Activated B cell treated with CpG ODN at 0.5 μM for 24 hours (primary cell): ENCODE measurements around the gene C11orf21. TPM values are rescaled to one million over a fixed set of nuclear protein-coding genes. Genes with fewer than 3 reads are reported as not detected.
"Not testable (repeated sequence)": the region's sequence is repeated elsewhere in the genome, so short reads cannot be mapped to it uniquely, and the experiment has no call there.

Experiments
- ATAC-seq: fragments of 200-7000 bp; cut with Tn5 transposase; one replicate; pipeline ENCODE4 v1.10.0; 2021; ENCODE audit warnings: low read depth, mild to moderate bottlenecking, moderate library complexity
- CTCF ChIA-PET: fragments of 350-600 bp; sonication (Branson Sonifier 250); formaldehyde crosslinking; loops from one replicate; lab custom pipeline; 2021; ENCODE audit warnings: antibody characterized with exemption; lab: Charles Lee
- POLR2A ChIA-PET: fragments of 350-600 bp; sonication (Branson Sonifier 250); formaldehyde crosslinking; loops from one replicate; lab custom pipeline; 2021; ENCODE audit warnings: antibody characterized with exemption; lab: Charles Lee
- DNase-seq: peaks from one replicate; pipeline ENCODE4 v3.0.0; 2022
- H3K27ac Mint-ChIP-seq: one replicate; pipeline ENCODE4 v1.8.0; 2020; ENCODE audit warnings: mixed read lengths
- H3K27me3 Mint-ChIP-seq: one replicate; pipeline ENCODE4 v1.8.0; 2021; ENCODE audit warnings: mixed read lengths
- H3K36me3 Mint-ChIP-seq: one replicate; pipeline ENCODE4 v1.8.0; 2021; ENCODE audit warnings: low read depth, mixed read lengths
- H3K4me1 Mint-ChIP-seq: one replicate; pipeline ENCODE4 v1.8.0; 2021; ENCODE audit warnings: mixed read lengths
- H3K4me3 Mint-ChIP-seq: one replicate; pipeline ENCODE4 v1.8.0; 2020; ENCODE audit warnings: mild to moderate bottlenecking, mixed read lengths
- H3K9me3 Mint-ChIP-seq: one replicate; pipeline ENCODE4 v1.8.0; 2020; ENCODE audit warnings: mixed read lengths
- CTCF ChIP-seq: fragments of 200-600 bp; IDR thresholded peaks from one replicate; pipeline ENCODE4 v1.8.0; 2022; ENCODE audit warnings: antibody characterized with exemption, mild to moderate bottlenecking
- intact Hi-C: fragments of 100-400 bp; cut with micrococcal nuclease; formaldehyde crosslinking; loops from one replicate; pipeline ENCODE4 v1.15.1; 2024
- total RNA-seq: library from RNA; stranded (reverse); gene quantifications from 2 replicates; pipeline ENCODE4 v1.2.3, GENCODE V29; 2022

Gene C11orf21
- total RNA-seq, 1 donor from 2014 or later: 8.8 TPM

- H3K36me3 Mint-ChIP-seq: no peaks in the 10 kb centered on the region
- no peak for ATAC-seq
- intact Hi-C loops: no loop called here
- ChIA-PET CTCF (interaction anchor here (1.0 kb wide), 1 partner anchor 11 kb away, joined by 3 read pairs; no protein-coding TSS in a partner anchor), POLR2A (no interaction called here)
- H3K27ac Mint-ChIP-seq: no peak overlapping the region
- peaks cover 23% of the 10 kb centered on the region for H3K27me3 Mint-ChIP-seq
- H3K4me1 Mint-ChIP-seq: peaks cover 4% of the 10 kb centered on the region
- no peak for DNase-seq
- no peak overlapping the region for H3K4me3 Mint-ChIP-seq
- no peaks in the 10 kb centered on the region for H3K9me3 Mint-ChIP-seq
- TF ChIP-seq CTCF: no peak
These were observed 12.4 kb downstream of the C11orf21 start for GRCh38 chr11:2289350-2289749.

GRCh38 chr11:2287091-2287490 lies 14.6 kb downstream of the C11orf21 start:
- no peak overlapping the region for H3K27ac Mint-ChIP-seq
- H3K9me3 Mint-ChIP-seq: peaks cover 11% of the 10 kb centered on the region
- peaks cover 2% of the 10 kb centered on the region for H3K36me3 Mint-ChIP-seq
- ChIA-PET POLR2A (no interaction called here), CTCF (no interaction called here)
- intact Hi-C loops: no loop called here
- DNase-seq (no peak), ATAC-seq (no peak)
- H3K27me3 Mint-ChIP-seq: peaks cover 23% of the 10 kb centered on the region
- H3K4me1 Mint-ChIP-seq: no peaks in the 10 kb centered on the region
- no peak for TF ChIP-seq CTCF
- H3K4me3 Mint-ChIP-seq: no peak overlapping the region

GRCh38 chr11:2286350-2286749 lies 15.4 kb downstream of the C11orf21 start:
- H3K4me3 Mint-ChIP-seq, DNase-seq, H3K4me1 Mint-ChIP-seq, CTCF ChIA-PET, H3K27ac Mint-ChIP-seq, intact Hi-C loops, ATAC-seq, H3K36me3 Mint-ChIP-seq, POLR2A ChIA-PET: not testable (repeated sequence)
- peaks cover 11% of the 10 kb centered on the region for H3K9me3 Mint-ChIP-seq
- H3K27me3 Mint-ChIP-seq: peaks cover 23% of the 10 kb centered on the region

GRCh38 chr11:2280208-2280607 lies 21.5 kb downstream of the C11orf21 start:
- no peak for TF ChIP-seq CTCF
- ChIA-PET CTCF (no interaction called here), POLR2A (interaction anchor here (0.7 kb wide), 1 partner anchor 1504 kb away, joined by 4 read pairs; no protein-coding TSS in a partner anchor)
- no peak overlapping the region for H3K27ac Mint-ChIP-seq
- H3K4me1 Mint-ChIP-seq: no peaks in the 10 kb centered on the region
- H3K36me3 Mint-ChIP-seq: peaks cover 11% of the 10 kb centered on the region
- intact Hi-C loops: no loop called here
- H3K27me3 Mint-ChIP-seq: peaks cover 12% of the 10 kb centered on the region
- DNase-seq (no peak), ATAC-seq (no peak)
- peaks cover 22% of the 10 kb centered on the region for H3K9me3 Mint-ChIP-seq
- no peak overlapping the region for H3K4me3 Mint-ChIP-seq

GRCh38 chr11:2277933-2278523 lies 23.7 kb downstream of the C11orf21 start:
- ChIA-PET POLR2A (no interaction called here), CTCF (no interaction called here)
- DNase-seq: no peak
- intact Hi-C loops: no loop called here
- no peak for ATAC-seq
- TF ChIP-seq CTCF: no peak
- no peaks in the 10 kb centered on the region for H3K4me1 Mint-ChIP-seq
- H3K9me3 Mint-ChIP-seq: peaks cover 17% of the 10 kb centered on the region
- no peak overlapping the region for H3K27ac Mint-ChIP-seq
- H3K4me3 Mint-ChIP-seq: no peak overlapping the region
- peaks cover 10% of the 10 kb centered on the region for H3K27me3 Mint-ChIP-seq
- peaks cover 10% of the 10 kb centered on the region for H3K36me3 Mint-ChIP-seq

GRCh38 chr11:2277008-2277346 lies 24.7 kb downstream of the C11orf21 start:
- ATAC-seq (no peak), DNase-seq (no peak)
- no peak for TF ChIP-seq CTCF
- H3K27me3 Mint-ChIP-seq: peaks cover 10% of the 10 kb centered on the region
- H3K4me1 Mint-ChIP-seq: no peaks in the 10 kb centered on the region
- H3K4me3 Mint-ChIP-seq: no peak overlapping the region
- CTCF ChIA-PET: no interaction called here
- POLR2A ChIA-PET: no interaction called here
- intact Hi-C loops: no loop called here
- no peak overlapping the region for H3K27ac Mint-ChIP-seq
- H3K36me3 Mint-ChIP-seq: peaks cover 9% of the 10 kb centered on the region
- peaks cover 11% of the 10 kb centered on the region for H3K9me3 Mint-ChIP-seq
